Astrocyte of the spinal cord (primary cell): ENCODE results near the gene NEURL4.
A peak's percentile ranks its signal among the peaks of the same experiment; 100 is the strongest.

ENCODE experiments used
- DNase-seq: peaks from one replicate; pipeline ENCODE4 v3.0.0; 2011; ENCODE audit warnings: low read depth, low spot score
- H3K4me3 ChIP-seq: 2 replicates; pipeline ENCODE4 v1.5.1; 2011; ENCODE audit warnings: low read depth, mild to moderate bottlenecking, low read length, moderate library complexity
- in situ Hi-C: cut with HindIII; loops from 2 replicates; pipeline ENCODE4 v1.10.0; 2017; ENCODE audit warnings: low sequenced_read_pairs
- TF ChIP-seq, protein P1 (sequence below): IDR thresholded peaks from 2 replicates; pipeline ENCODE4 v1.5.1; 2012; ENCODE audit warnings: low read depth, mild to moderate bottlenecking, low read length, inconsistent platforms

Gene NEURL4

DNA sequence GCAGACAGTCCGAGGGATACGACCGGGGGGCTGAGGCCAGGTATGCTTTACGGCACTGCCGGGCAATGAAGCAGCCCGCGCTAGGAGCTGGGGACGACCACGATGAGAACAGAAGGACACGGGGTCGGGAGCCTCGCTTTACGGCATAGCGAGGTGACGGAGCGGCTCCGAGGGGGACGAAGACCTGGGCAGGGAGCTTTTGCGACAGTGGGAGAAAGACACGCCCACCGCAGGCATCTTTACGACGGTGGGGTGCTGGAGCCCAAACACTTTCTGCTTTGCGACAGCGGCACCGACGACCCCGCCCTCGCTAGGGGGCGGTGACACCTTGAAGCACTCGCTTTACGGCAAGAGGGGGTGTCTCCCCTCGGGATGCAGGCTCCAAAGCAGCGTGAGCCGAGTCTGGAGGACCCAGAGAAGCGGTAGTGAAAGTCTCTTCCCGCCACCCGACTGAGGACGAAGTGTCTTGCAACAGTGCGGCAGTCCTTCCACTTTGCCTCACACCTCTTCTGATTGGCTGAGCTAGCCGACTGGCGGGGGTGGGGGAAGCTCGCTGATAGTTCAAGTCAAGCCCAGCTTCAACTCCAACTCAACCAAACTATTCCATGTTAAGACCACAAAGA, 350 bp upstream of the NEURL4 start:
- peak overlapping the region; percentile 89 for H3K4me3 ChIP-seq
- TF ChIP-seq, protein P1, sequence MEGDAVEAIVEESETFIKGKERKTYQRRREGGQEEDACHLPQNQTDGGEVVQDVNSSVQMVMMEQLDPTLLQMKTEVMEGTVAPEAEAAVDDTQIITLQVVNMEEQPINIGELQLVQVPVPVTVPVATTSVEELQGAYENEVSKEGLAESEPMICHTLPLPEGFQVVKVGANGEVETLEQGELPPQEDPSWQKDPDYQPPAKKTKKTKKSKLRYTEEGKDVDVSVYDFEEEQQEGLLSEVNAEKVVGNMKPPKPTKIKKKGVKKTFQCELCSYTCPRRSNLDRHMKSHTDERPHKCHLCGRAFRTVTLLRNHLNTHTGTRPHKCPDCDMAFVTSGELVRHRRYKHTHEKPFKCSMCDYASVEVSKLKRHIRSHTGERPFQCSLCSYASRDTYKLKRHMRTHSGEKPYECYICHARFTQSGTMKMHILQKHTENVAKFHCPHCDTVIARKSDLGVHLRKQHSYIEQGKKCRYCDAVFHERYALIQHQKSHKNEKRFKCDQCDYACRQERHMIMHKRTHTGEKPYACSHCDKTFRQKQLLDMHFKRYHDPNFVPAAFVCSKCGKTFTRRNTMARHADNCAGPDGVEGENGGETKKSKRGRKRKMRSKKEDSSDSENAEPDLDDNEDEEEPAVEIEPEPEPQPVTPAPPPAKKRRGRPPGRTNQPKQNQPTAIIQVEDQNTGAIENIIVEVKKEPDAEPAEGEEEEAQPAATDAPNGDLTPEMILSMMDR, result no peak
- in situ Hi-C loops, result no loop called here
- peak; percentile 99 for DNase-seq

DNA sequence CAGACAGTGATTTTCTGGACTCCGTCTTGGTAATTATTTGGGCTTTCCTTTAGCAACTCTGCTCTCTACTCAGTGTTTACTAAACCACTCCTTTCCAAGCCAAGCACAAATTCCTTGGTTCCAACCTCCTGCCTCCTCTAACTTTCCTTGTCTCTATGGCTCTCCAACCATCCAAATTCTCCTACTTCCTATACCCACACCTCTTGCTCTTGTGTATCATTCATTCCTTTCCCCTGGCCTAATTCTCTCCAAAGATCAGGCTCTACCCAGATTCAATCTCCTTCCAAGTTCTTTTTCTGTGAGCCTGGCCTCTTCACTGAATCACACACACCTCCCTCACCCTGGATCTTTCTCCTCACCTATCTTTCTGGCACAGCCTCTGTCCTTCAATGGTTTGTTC, 1.1 kb downstream of the NEURL4 start:
- H3K4me3 ChIP-seq, result no peak overlapping the region
- no peak for DNase-seq
- in situ Hi-C loops, result no loop called here
- TF ChIP-seq, protein P1, result no peak

DNA sequence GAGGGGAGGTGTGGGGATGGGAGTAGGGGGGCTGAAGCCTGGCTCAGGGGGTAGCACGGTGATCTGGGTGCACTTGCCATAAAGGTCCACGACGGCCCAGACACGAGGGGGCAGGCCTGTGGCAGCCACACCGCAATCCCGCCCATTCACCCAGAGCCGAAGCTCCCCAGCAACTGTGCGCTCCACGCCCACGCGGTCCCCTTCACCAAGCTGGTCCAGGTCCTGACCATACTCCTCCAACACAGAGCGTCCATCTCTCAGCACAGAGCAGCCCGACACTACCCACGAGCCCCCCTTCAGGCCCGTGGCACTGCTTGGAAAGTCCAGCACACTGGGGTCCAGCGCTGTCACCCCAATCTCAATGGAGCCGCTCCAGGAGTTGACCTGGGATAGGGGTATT, 1.6 kb downstream of the NEURL4 start:
- DNase-seq, result no peak
- TF ChIP-seq, protein P1, result no peak
- in situ Hi-C loops, result no loop called here
- no peak overlapping the region for H3K4me3 ChIP-seq

DNA sequence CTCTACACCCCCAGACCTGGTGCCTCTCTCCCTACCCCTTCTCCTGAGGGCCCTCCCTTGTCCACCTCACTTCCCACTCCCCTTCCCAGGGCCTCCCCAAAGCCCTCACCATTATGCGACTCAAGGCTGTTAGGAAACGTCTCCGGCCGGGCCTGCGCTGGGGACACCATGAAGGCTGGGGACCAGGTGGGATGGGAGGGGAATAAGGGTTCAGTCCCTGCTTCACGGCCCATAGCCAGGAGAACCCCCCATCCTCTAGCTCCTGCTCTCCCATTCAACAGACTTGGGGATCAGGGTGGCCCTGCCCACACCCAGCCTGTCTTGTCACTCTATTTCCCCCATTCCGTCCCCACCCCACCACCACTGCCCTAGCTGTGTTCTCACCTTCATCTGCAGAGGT, 2.1 kb downstream of the NEURL4 start:
- DNase-seq, result no peak
- in situ Hi-C loops, result no loop called here
- no peak overlapping the region for H3K4me3 ChIP-seq
- TF ChIP-seq, protein P1, result no peak

DNA sequence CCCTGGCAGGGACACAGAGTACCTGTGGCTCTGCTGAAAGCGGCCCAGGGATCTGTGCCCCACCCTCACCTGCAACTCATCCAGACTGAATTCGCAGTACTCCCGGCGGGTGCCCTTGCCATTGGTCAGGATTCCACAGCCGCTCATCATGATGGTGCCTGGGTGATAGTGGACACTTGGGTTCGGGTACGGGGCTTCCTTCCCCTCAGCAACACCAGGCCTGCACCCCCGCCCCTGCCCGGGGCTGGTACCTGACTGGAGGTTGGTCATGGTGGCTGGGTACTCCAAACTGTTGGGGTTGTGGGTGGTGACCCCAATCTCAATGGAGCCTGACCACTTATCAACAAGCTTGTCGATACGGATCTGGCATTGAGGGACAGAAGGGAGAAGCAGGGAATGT, 2.9 kb downstream of the NEURL4 start:
- no peak for DNase-seq
- H3K4me3 ChIP-seq, result no peak overlapping the region
- in situ Hi-C loops, result no loop called here
- TF ChIP-seq, protein P1, result no peak

DNA sequence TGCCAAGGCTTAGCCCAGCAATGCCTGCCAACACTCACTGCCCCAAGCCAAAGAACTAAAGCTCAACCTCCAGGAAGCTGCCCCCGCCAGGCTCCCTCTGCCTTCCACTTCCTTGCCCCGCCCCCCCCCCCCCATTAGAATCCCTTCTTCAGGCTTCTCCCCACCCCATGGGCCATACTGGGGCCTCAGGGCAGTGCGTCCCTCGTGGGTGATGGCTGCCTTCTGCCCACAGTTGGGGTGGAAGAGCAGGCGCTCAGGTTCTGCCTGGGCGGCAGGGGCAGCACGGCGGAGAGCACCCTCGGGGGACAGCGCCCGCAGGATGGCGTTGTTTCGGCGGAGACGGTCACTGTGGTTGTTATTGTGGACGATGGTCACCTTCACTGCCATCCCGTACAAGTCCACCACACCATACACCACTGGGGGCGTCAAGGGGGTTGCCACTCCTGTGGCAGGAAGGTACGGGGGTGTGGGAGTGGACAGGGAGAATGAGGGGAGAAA, 4.1 kb downstream of the NEURL4 start:
- DNase-seq, result no peak
- in situ Hi-C loops, result no loop called here
- H3K4me3 ChIP-seq, result no peak overlapping the region
- TF ChIP-seq, protein P1, result no peak
